Measurements from ENCODE around the gene ZCCHC14. TPM values are rescaled to one million over a fixed set of nuclear protein-coding genes. Genes with fewer than 3 reads are reported as not detected.
"Not testable (repeated sequence)": the region's sequence is repeated elsewhere in the genome, so short reads cannot be mapped to it uniquely, and the experiment has no call there.

The ZCCHC14 gene
- total RNA-seq, 1 donor from 2014 or later, result 44.8 TPM

GRCh38 chr16:87516361-87516760 is 23.5 kb upstream of the ZCCHC14 start:
- TF ChIP-seq CTCF (IDR thresholded peaks at IDR 0.05), result no peak

GRCh38 chr16:87515475-87516330 is 22.9 kb upstream of the ZCCHC14 start:
- H3K36me3 Mint-ChIP-seq (ENCODE audit: unreplicated experiment), result no peaks in the 10 kb centered on the region
- no peak overlapping the region for H3K4me3 Mint-ChIP-seq (ENCODE audit: unreplicated experiment)
- H3K4me1 Mint-ChIP-seq (ENCODE audit: unreplicated experiment), result peaks cover 17% of the 10 kb centered on the region
- TF ChIP-seq CTCF (IDR thresholded peaks at IDR 0.05), result no peak
- no peak overlapping the region for H3K27ac Mint-ChIP-seq (ENCODE audit: unreplicated experiment)
- DNase-seq (ENCODE audit: extremely low spot score, unreplicated experiment), result no peak
- H3K27me3 Mint-ChIP-seq (ENCODE audit: unreplicated experiment), result no peaks in the 10 kb centered on the region
- H3K9me3 Mint-ChIP-seq (ENCODE audit: unreplicated experiment), result no peaks in the 10 kb centered on the region

More at GRCh38 chr16:87516361-87516760, 23.5 kb upstream of the ZCCHC14 start:
- peaks cover 17% of the 10 kb centered on the region for H3K4me1 Mint-ChIP-seq (ENCODE audit: unreplicated experiment)
- H3K27ac Mint-ChIP-seq (ENCODE audit: unreplicated experiment), result no peak overlapping the region
- no peaks in the 10 kb centered on the region for H3K9me3 Mint-ChIP-seq (ENCODE audit: unreplicated experiment)
- H3K36me3 Mint-ChIP-seq (ENCODE audit: unreplicated experiment), result no peaks in the 10 kb centered on the region
- no peak overlapping the region for H3K4me3 Mint-ChIP-seq (ENCODE audit: unreplicated experiment)
- no peak for DNase-seq (ENCODE audit: extremely low spot score, unreplicated experiment)
- H3K27me3 Mint-ChIP-seq (ENCODE audit: unreplicated experiment), result no peaks in the 10 kb centered on the region

GRCh38 chr16:87509778-87510177 is 17.0 kb upstream of the ZCCHC14 start:
- not testable (repeated sequence) for H3K36me3 Mint-ChIP-seq (ENCODE audit: unreplicated experiment); H3K4me1 Mint-ChIP-seq (ENCODE audit: unreplicated experiment); H3K27ac Mint-ChIP-seq (ENCODE audit: unreplicated experiment); H3K27me3 Mint-ChIP-seq (ENCODE audit: unreplicated experiment); H3K9me3 Mint-ChIP-seq (ENCODE audit: unreplicated experiment); DNase-seq (ENCODE audit: extremely low spot score, unreplicated experiment); H3K4me3 Mint-ChIP-seq (ENCODE audit: unreplicated experiment)

DNA sequence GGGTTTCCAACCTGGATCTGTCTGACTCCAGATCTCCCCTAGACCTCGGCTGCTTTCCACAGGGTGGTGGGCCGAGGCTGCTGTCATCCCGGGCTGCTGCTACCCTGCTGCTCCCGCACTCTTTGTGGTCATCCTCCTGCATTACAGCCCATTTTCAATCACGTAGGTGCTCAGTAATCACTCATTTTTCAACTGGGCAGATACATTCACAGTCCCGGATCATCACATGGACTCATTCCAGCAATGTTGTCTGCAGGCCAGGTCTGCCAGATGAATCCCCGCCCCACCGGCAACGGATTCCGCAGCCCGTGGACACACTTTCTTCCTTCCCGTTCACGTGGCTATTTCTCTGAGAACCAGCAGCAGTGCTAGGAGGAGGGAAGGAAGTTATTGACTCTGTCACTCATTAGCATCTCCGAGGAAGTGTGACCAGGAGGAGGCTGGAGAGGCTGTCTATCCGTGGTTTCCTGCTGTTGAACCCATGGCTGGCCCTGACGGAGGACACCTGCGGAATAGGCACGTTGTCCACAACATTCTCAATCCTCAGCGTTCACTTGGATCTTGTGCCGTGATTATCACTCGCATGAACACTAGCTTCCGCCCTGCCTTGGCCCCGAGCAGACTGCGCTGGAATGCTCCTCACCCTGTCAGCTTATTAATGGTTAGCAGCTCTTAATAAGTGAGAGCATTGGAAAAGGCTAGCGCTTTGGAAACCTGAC is 14.7 kb upstream of the ZCCHC14 start:
- no peak for TF ChIP-seq CTCF (IDR thresholded peaks at IDR 0.05)
- peaks cover 2% of the 10 kb centered on the region for H3K4me1 Mint-ChIP-seq (ENCODE audit: unreplicated experiment)
- peaks cover 4% of the 10 kb centered on the region for H3K27me3 Mint-ChIP-seq (ENCODE audit: unreplicated experiment)
- H3K4me3 Mint-ChIP-seq (ENCODE audit: unreplicated experiment), result no peak overlapping the region
- H3K9me3 Mint-ChIP-seq (ENCODE audit: unreplicated experiment), result no peaks in the 10 kb centered on the region
- no peaks in the 10 kb centered on the region for H3K36me3 Mint-ChIP-seq (ENCODE audit: unreplicated experiment)
- DNase-seq (ENCODE audit: extremely low spot score, unreplicated experiment), result no peak
- H3K27ac Mint-ChIP-seq (ENCODE audit: unreplicated experiment), result no peak overlapping the region

- H3K36me3 Mint-ChIP-seq (ENCODE audit: unreplicated experiment), result no peaks in the 10 kb centered on the region
- H3K27ac Mint-ChIP-seq (ENCODE audit: unreplicated experiment), result no peak overlapping the region
- no peak for DNase-seq (ENCODE audit: extremely low spot score, unreplicated experiment)
- no peaks in the 10 kb centered on the region for H3K9me3 Mint-ChIP-seq (ENCODE audit: unreplicated experiment)
- no peak overlapping the region for H3K4me3 Mint-ChIP-seq (ENCODE audit: unreplicated experiment)
- H3K27me3 Mint-ChIP-seq (ENCODE audit: unreplicated experiment), result peaks cover 4% of the 10 kb centered on the region
- peaks cover 2% of the 10 kb centered on the region for H3K4me1 Mint-ChIP-seq (ENCODE audit: unreplicated experiment)
- no peak for TF ChIP-seq CTCF (IDR thresholded peaks at IDR 0.05)
Observed at GRCh38 chr16:87506423-87507350, 13.9 kb upstream of the ZCCHC14 start.

Measured in osteocyte (in vitro differentiated cells).